AG08396 (cell line): ENCODE results near the gene PSMG2.
A peak's percentile ranks its signal among the peaks of the same experiment; 100 is the strongest.

ENCODE experiments used
- DNase-seq: peaks from one replicate; pipeline ENCODE4 v3.0.0; 2012; ENCODE audit warnings: low spot score, mixed read lengths

The PSMG2 gene

DNA sequence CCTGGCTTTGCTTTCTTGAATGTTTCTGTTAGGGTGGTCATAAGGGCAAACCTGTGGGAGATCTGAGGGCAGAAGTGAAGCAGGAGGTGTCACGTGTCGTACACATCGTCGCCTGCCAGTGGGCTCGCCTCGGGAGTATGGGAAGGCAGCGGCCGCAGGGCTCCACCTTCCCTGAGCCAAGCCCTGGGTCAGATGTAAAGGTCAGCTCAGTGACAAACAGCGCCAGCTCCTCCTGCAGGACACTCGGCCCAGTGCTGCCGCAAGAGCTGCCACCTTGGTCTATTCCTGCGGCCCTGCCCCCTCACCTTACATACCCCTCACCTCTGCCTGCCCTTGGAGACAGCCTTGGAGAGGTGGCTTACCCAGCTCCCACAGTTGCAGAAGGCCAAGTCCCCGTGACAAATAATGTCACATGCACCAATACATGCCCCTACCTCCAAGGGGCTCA lies 64.2 kb downstream of the PSMG2 start:
- no peak for DNase-seq

DNA sequence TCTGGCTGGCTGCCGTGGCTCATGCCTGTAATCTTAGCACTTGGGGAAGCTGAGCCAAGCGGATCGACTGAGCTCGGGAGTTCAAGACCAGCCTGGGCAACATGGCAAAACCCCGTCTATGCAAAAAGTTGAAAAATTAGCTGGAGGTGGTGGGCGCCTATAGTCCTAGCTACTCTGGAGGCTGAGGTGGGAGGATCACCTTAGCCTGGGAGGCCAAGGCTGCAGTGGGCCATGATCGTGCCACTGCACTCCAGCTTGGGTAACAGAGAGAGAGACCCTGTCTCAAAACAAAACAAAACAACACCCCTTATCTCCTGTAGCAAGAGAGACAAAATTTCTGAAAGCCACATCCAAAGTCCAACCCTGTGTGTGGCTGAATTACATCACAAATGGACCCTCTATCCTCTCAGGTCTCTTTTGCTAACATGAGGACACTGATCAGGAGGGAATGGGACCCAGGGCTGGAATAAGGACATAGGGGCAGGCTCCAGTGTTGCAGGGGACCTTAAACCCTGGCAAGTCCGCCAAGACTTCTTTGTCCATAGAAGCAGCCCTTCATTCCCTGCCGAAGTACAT lies 64.8 kb downstream of the PSMG2 start:
- no peak for DNase-seq

DNA sequence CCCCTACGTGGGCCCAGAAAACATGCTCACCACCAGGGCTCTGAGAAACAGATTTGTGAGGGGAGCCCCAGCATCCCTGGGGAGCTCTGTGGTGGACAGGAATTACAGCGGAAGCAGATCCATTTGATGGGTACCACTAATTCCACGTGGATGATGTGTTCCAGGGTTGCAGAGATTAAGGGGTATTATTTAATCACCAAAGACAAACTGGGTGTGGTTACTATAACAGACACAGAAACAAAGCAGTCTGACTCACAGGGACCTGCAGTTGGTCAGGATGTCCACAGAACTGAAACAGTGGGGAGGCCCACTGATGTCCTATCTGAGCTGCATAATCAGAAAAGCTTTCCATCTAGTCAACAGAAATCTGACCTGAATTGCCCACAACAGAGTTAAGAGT lies 65.8 kb downstream of the PSMG2 start:
- DNase-seq = peak; percentile 40

DNA sequence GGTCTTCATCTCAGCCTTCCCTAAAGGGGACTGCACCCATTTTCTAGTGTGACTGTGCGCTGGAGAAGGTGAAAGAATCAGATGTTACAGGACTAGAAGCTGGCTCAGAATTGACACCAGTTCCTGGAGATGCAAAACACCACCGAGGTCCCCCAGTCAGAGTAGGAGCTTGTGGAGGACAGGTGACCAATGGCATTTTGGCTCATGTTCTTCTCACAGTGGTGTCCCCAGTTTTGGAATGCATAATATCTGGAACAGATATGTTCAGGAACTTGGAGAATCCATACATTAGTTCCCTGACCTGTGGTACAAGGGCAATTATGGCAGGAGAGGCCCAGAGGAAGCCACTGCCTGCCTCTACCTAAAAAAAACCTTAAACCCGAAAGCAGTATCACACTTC lies 66.3 kb downstream of the PSMG2 start:
- no peak for DNase-seq

DNA sequence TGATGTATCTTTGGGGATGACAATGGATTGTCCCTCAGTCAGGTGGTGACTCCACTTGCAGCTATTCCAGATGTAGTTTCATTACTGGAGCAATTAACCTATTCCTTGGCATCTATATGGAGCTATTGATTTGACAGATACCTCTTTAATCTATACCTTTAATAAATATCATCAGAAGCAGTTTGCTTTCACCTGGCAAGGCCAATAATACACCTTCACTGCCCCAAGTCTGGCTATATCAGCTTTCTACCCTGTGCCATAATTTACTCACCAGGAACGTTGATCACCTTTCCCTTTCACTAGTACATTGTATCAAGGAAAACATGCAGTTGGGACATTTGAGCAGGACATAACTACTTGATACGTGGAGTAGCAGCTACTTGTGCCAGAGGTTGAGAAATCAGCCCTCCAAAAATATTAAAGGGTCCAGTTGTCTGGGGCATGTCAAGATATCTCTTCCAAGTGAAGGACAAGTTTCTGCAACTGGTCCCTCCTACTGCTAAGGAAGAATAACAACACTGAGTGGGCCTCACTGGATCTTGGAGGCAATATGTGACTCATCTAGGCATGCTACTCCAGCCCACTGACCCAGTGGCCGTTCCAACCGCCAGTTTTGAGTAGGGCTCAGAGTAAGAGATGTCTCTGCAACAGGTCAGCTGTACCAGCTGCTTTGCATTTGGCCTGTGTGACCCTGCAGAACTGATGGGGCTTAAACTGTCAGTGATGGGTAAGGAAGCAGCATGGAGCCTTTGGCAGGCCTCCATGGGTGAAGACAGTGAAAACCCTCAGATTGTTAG lies 67.0 kb downstream of the PSMG2 start:
- DNase-seq = no peak

DNA sequence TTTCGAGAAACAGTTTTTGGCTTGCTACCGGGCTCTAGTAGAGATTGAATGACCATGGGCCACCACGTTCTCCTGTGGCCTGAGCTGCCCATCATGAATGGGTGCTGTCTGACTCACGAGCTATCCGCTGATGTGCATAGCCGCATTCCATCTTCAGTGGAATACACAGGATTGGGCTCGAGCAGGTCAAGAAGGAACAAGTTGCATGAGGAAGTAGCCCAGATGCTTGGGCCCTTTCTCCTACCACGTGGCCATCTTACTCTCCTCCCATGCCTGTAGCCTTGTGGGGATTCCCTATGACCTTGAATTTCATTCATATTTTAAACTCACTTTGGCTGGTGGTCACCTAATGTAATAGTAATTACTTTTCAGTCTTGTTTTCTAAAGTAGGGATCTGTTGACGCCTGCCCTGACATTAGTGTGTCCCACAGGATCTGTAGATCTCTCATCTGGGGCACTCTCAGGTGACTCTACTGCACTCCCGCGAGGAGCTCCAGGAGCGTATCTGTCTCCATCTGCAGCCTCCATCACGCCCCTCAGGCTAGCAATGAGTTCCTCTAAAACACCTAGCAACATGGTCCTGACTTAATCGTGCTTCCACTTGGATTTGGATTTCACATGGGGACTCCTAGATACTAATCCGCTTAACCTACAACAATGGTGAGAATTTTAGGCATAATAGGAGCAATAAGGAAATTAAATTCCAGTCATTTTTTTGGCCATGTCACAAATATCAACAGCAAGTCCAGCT lies 67.8 kb downstream of the PSMG2 start:
- no peak for DNase-seq

DNA sequence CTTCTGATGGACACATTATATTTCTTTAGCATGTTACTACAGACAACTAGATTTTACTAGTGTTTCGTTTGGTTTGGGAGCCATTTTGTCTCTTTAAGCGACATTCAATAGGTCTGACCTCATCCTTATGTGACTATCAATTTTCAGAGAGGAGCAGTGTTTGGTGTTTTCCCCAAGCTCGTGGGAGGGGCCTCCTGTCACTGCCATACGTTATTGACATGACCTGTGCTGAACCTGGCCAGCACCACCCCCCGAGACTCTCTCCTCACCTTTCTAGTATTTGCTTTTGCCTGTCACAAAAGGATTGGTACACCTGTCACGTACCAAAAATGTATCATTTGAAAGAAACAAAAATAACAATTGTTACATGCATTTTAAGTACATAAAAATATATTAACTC lies 69.3 kb downstream of the PSMG2 start:
- DNase-seq = no peak

DNA sequence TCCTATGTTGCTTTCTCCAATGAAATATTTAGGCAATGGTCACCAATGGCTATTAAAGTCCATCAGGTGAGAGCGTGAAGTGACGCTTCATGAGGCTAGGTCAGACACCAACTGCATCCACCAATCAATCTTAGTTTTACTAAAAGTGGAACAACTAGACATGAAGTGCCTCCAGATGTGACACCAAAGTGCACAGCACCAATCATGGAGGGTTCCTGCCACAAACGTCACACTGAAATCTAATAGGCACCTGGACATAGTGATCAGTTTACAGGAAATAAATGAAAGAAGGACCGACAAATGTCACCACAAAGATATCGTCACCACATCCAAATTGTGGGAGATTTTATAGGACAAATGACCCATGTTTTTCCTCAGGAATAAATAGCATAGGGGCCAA lies 70.5 kb downstream of the PSMG2 start:
- DNase-seq = no peak

DNA sequence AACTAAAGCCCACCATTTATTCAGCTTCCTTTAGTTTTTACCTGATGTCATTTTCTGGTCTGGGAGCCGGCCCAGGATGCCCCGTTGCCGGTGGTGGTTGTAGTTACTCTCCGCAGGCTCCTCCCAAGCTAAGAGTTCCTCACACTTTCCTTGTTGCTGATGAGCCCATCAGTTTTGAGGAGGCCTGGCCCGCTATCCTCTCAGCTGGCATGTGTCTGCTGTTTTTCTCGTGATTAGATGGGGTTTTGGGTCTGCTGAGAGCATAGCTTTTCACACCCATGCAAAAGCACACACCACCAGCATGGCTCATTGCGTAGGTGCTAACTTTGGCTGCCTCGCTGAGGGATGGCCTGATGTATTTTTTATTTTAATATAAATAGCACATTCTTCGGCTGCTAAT lies 72.1 kb downstream of the PSMG2 start:
- no peak for DNase-seq
